WTC11 (cell line): ENCODE results near the gene RNF208.

Experiments
- CBFB ChIP-seq: sonication (generic); formaldehyde crosslinking; IDR thresholded peaks from 2 replicates; pipeline ENCODE4 v1.8.1; 2022; ENCODE audit warnings: mild to moderate bottlenecking, low read depth, missing genetic modification reagents
- CDX4 ChIP-seq: fragments of 250-450 bp; sonication (Bioruptor Pico); IDR thresholded peaks from 2 replicates; pipeline ENCODE4 v1.9.0; 2021; ENCODE audit warnings: moderate library complexity, mild to moderate bottlenecking, inconsistent platforms, borderline replicate concordance
- CREB1 ChIP-seq: sonication (generic); formaldehyde crosslinking; IDR thresholded peaks from 2 replicates; pipeline ENCODE4 v1.8.0; 2023; ENCODE audit warnings: mild to moderate bottlenecking, missing genetic modification reagents
- ESRRA ChIP-seq: sonication (generic); formaldehyde crosslinking; IDR thresholded peaks from 2 replicates; pipeline ENCODE4 v1.8.1; 2022; ENCODE audit warnings: mild to moderate bottlenecking, missing genetic modification reagents, borderline replicate concordance
- JAZF1 ChIP-seq: fragments of 250-450 bp; sonication (Bioruptor Pico); IDR thresholded peaks from 2 replicates; pipeline ENCODE4 v1.9.0; 2021; ENCODE audit warnings: moderate library complexity, mild to moderate bottlenecking, inconsistent platforms
- KAT7 ChIP-seq: sonication (generic); formaldehyde crosslinking; IDR thresholded peaks from 2 replicates; pipeline ENCODE4 v1.8.1; 2023; ENCODE audit warnings: missing genetic modification reagents, mild to moderate bottlenecking, borderline replicate concordance
- NR3C1 ChIP-seq: sonication (generic); formaldehyde crosslinking; conservative IDR thresholded peaks from 2 replicates; pipeline ENCODE4 v1.8.1; 2023; ENCODE audit warnings: low read depth, mild to moderate bottlenecking, missing genetic modification reagents
- SMAD3 ChIP-seq: sonication (generic); formaldehyde crosslinking; IDR thresholded peaks from 2 replicates; pipeline ENCODE4 v1.8.0; 2022; ENCODE audit warnings: missing genetic modification reagents, mild to moderate bottlenecking, borderline replicate concordance
- STAT6 ChIP-seq: sonication (generic); formaldehyde crosslinking; conservative IDR thresholded peaks from 2 replicates; pipeline ENCODE4 v1.8.1; 2023; ENCODE audit warnings: mild to moderate bottlenecking, low read depth, missing genetic modification reagents, moderate library complexity
- ZBTB21 ChIP-seq: sonication (generic); formaldehyde crosslinking; IDR thresholded peaks from 2 replicates; pipeline ENCODE4 v1.8.1; 2023; ENCODE audit warnings: mild to moderate bottlenecking, missing genetic modification reagents, borderline replicate concordance
- ZSCAN18 ChIP-seq: fragments of 250-450 bp; sonication (Bioruptor Pico); IDR thresholded peaks from 2 replicates; pipeline ENCODE4 v2.1.2; 2022; ENCODE audit warnings: mild to moderate bottlenecking, moderate library complexity
- TF ChIP-seq, protein P1 (sequence below): fragments of 200-600 bp; IDR thresholded peaks from 2 replicates; pipeline ENCODE4 v1.8.0; 2022; ENCODE audit warnings: antibody characterized with exemption

DNA sequence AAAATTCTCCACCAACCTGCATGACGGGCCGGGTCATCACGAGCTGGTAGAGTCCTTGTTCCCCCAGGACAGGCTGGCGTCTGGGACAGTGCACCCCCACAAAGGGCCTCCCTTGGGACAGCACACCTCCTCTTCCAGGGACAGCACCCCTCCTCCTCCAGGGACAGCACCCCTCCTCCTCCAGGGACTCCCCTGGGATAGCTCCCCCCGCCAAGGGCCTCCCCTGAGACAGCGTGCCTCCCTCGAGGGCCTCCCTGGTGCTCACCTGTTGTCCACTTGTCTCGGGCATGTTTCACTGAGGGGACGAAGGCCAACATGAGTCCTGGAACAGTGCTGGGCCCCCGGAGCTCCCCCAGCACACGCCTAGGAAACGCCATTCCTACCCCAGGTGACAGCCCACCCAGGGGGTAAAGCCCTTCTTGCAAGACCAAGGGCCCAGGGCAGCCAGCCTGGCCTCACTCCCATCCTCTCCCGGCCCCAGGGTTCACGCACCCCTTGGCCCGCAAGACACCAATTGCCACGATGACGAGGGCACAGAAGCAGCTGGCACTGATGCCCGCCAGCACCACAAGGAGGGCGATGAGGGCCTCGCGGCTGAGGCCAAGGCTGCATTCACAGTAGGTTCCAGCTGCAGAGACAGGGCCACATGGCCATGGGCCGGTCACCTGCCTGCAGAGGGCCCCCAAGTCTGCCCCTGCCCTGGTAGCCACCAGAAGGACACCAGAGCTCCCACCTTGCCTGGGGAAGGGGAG, 50.7 kb downstream of the RNF208 start:
- TF ChIP-seq, protein P1, sequence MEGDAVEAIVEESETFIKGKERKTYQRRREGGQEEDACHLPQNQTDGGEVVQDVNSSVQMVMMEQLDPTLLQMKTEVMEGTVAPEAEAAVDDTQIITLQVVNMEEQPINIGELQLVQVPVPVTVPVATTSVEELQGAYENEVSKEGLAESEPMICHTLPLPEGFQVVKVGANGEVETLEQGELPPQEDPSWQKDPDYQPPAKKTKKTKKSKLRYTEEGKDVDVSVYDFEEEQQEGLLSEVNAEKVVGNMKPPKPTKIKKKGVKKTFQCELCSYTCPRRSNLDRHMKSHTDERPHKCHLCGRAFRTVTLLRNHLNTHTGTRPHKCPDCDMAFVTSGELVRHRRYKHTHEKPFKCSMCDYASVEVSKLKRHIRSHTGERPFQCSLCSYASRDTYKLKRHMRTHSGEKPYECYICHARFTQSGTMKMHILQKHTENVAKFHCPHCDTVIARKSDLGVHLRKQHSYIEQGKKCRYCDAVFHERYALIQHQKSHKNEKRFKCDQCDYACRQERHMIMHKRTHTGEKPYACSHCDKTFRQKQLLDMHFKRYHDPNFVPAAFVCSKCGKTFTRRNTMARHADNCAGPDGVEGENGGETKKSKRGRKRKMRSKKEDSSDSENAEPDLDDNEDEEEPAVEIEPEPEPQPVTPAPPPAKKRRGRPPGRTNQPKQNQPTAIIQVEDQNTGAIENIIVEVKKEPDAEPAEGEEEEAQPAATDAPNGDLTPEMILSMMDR, result no peak
- TF ChIP-seq KAT7 (CRISPR knock-in tag), result no peak
- TF ChIP-seq CDX4 (CRISPR knock-in tag), result no peak
- TF ChIP-seq NR3C1 (CRISPR knock-in tag), result no peak
- no peak for TF ChIP-seq JAZF1 (CRISPR knock-in tag)
- TF ChIP-seq SMAD3 (CRISPR knock-in tag), result no peak
- TF ChIP-seq ZSCAN18, result no peak
- no peak for TF ChIP-seq CREB1 (CRISPR knock-in tag)
- no peak for TF ChIP-seq STAT6 (CRISPR knock-in tag)
- TF ChIP-seq ESRRA, result no peak
- TF ChIP-seq ZBTB21, result no peak
- TF ChIP-seq CBFB (CRISPR knock-in tag), result no peak
